Stimulated activated CD8-positive, alpha-beta memory T cell treated with anti-CD3 and anti-CD28 coated beads, Interleukin-12 subunit alpha, Interleukin-12 subunit beta, amount 100 ng/mL, for 1 hour (primary cell): ENCODE measurements around the gene MDGA2.

ENCODE experiments used
- DNase-seq: peaks from one replicate; pipeline ENCODE4 v3.0.0-alpha.2; 2020; ENCODE audit warnings: low read depth

Gene MDGA2

GRCh38 chr14:47485421-47485820 lies 190.0 kb downstream of the MDGA2 start:
- no peak for DNase-seq

- no peak for DNase-seq
Observed at GRCh38 chr14:47483449-47483848, 192.0 kb downstream of the MDGA2 start.

- no peak for DNase-seq
Observed at GRCh38 chr14:47471075-47471474, 204.3 kb downstream of the MDGA2 start.

GRCh38 chr14:47466916-47467315 lies 208.5 kb downstream of the MDGA2 start:
- no peak for DNase-seq

GRCh38 chr14:47454025-47454424 lies 221.4 kb downstream of the MDGA2 start:
- DNase-seq, result no peak

- DNase-seq, result no peak
Observed at GRCh38 chr14:47447076-47447475, 228.3 kb downstream of the MDGA2 start.

DNA sequence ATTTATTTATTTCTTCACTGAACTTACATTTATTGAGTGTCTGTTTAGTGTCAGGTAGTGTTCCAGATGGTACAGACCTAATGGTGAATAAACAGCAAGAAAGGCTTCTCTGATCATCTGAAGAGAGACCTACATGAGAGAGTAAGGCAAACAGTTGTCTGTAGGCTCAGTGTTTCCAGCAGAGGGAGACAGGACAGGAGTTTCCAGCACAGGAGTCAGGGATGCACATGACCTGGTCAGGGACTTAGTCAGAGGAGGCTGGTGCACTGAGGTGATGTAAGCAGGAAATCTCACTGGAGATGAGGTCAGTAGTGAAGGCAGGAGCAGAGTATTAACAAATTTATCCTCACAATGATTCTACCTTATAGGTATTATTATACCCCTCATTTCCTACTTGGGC lies 233.2 kb downstream of the MDGA2 start:
- no peak for DNase-seq

DNA sequence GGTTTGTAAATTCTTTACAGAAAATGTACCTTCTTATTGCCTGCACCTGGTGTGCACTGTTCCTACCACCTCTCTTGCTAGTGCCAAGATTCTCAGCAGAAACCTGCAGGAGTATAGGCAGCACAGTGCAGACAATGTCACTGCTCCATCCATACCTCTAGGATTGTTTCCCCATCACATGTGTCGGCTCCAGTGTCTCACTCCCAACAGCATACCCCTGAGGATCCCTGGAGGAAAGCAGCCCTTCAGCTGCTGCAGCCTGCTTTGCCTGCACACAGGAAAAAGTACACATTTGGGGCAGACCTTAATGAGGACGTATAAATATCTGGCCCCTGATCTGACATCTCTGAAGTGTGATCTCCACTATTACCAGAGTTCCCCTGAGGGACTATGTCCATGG lies 235.5 kb downstream of the MDGA2 start:
- no peak for DNase-seq

- no peak for DNase-seq
Observed at GRCh38 chr14:47438650-47439140, 236.7 kb downstream of the MDGA2 start.

DNA sequence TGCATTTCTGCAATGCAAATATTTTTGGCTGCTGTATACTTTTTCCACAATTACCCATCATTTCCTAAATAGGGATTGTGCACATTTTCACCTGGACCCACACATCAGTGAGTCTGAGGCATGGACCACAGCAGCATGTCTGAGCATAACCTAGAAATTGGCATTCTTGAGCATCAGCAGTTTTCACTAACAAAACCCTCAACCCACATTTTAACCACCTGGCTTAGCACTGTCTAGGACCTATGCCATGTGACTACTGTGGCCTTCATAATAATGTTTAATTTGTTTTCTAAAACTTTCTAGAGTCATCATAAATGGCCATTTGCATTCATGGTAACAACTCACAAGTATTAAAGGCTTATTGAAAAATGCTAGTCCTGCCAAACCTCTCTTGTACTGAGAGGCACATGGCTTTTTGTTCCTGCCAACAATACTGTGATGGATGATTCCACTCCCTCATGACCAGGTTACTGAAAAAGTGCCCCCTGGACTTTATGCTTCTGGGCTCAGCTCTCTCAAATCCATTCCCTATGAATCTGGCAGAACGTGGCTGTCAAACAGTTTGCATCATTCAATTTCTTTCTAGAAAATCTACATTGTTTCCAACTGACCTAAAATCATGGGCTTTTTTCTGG lies 240.0 kb downstream of the MDGA2 start:
- DNase-seq, result no peak

DNA sequence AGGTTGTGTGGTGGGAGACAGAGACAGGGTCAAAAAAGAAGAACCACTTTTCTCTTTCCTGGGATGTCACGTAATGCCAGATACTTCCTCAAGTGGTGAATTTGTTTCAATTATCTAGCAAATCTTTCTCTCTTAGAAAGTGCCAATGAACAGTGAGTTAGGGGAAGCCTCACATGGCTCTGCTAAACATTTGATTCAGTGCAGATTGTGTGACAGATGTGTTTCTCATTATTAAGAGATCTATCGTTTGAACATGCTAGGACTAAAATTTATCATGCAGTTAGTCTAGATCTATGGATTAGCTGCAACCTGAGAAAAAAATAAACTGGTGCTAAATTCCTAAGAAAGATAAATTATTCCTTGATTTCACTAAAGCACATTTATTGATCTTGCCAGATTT lies 247.8 kb downstream of the MDGA2 start:
- no peak for DNase-seq

- DNase-seq, result no peak
Observed at GRCh38 chr14:47425302-47425701, 250.1 kb downstream of the MDGA2 start.

DNA sequence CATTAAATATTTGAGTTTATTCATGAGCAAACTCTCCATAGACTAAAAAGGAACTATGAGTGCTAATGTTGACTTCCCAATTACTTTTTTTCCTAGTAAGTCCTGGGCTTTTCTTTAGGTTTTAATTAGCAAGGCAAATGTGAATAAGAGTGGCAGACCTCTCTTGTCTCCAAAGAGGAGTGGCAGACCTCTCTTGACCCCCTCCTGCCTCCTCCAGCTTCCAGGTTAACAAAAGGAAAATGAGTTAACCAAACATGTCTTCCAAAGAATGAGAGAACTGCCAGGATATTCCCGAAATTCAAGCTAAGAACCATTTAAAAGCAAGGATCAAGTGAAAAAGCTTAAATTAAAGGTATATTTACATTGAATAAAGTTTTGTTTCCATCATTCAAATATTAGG lies 253.2 kb downstream of the MDGA2 start:
- no peak for DNase-seq

- DNase-seq, result no peak
Observed at GRCh38 chr14:47411523-47411922, 263.9 kb downstream of the MDGA2 start.

DNA sequence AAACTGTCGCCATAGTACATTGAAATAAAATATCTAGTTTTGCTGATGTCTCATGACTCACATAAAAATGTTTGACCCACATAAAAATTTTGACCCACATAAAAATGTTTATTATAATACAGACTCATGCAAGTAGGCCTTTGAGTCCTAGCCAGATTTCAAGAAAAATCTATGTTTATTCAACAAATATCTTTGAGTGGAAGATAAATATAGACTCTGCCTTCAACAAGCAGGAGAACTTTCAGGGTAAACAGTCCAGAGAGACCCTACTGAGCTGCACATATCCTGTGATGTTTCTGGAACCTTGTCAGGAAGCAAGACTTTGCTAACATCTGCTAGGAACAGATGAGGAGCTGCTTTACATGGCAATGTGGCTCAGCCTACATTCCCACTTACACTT lies 283.1 kb downstream of the MDGA2 start:
- no peak for DNase-seq

DNA sequence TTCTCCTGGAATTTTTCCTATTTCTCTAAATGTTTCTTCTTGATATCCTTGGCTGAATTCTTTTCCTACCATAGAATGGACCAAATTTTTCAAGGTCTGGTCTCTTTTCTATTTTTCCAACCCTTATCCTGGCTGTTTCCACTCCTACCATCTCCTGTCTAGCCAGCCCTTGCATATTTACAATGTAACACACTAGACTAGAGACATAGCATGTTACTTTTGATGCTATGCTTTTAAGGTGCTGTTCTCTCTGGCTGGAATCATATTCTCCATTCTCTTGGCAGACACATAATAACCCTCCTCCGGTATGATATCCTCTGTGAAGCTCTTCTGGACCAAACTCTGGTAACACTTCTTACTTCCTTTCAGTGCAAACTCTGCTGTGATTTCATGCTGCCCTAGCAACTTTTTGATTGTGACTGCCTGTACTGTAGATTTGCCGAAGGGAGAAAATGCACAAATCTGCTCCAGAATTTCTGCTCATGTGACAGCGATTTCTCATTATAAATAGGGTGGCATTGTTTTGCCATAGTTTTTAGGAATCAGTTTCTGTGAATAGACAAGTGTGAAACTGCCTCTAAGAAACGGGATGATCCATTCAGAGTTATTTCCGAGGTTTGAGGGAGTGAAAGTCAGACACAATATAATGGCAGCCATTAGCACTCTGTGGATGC lies 284.4 kb downstream of the MDGA2 start:
- no peak for DNase-seq

DNA sequence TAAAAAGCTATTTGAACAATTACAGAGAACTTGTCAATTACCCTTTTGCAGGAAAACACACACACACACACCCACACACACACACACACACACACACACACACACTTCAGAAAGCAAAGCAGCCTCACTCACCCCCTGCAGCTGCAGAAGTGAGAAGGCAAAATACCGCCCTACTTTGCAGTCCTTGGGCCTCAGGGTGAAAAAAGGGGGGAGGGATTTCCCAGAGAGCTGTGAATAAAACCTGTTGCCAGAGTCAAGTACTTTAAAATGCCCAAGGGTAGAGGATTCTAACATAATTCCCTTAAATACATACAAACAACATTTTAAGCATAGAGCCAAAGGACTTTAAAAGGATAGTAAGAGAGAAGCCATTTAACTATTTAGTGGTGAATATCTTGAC lies 285.9 kb downstream of the MDGA2 start:
- DNase-seq, result no peak

DNA sequence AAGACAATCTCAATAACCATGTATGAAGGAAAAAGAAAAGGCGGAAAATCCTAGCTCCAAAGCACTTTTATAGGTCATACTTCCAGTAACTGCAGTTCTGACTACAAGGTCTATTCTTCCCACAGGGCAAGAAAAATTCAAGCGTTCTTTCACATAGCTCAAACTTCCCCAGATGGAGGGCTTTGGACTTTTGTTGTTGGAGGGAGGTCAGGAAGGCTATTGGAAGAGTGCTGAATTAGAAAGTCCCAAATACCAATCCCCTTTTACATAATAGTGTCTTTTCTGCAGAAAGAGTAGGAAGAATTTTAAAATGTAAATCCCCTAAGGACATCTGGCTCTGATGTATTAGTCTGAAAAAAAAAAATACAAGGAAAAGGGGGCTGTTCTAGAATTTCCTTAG lies 309.4 kb downstream of the MDGA2 start:
- DNase-seq, result no peak

GRCh38 chr14:47365233-47365632 lies 310.2 kb downstream of the MDGA2 start:
- no peak for DNase-seq

GRCh38 chr14:47353186-47353585 lies 322.2 kb downstream of the MDGA2 start:
- no peak for DNase-seq

GRCh38 chr14:47346849-47347248 lies 328.6 kb downstream of the MDGA2 start:
- DNase-seq, result no peak

DNA sequence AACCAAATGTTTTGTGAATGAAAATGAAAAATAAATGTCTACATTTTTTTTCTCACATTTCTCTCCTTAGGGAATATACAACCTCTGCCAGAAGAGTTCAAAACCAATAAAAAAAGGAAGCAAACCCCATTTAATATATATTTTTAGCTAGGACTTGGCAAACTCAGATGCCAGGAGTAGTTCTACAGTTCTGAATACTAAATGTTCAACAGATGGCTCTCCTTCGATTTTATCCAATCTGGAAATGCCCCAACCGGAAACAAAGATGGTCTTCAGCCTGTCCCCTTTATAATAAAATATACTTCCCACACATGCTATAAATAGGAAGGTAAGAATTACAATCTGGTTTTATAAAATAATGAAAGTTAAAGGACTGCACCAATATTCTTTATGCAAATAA lies 330.4 kb downstream of the MDGA2 start:
- DNase-seq, result no peak

DNA sequence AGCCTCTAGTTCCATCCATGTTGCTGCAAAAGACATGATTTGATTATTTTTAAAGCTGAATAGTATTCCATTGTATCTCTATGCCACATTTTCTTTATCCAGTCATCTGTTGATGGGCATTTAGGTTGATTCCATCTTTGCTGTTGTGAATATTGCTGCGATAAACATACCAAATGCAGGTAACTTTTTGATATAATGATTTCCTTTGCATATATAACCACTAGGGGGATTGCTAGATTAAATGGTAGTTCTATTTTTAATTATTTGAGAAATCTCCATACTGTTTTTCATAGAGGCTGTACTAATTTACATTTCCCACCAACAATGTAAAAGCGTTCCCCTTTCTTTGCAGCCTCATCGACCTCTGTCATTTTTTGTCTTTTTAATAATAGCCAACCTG lies 342.5 kb downstream of the MDGA2 start:
- no peak for DNase-seq

DNA sequence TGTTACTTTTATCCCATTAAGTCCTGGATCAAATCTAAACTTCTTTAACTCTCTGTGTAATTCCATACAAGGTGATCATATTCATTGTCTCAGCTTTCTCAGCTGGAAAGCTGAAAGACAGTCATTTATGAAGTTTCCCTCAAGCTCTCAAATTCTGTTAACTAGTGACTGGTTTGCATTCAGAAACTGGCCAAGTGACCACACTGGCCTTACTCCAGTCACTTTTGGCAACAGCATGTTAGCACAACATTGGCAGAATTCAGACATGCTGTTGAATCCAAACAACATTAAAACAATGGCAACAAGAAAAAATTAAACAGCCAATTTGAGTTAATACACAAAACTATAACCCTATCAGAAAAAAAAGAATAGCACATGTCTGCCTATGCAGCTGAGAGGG lies 343.3 kb downstream of the MDGA2 start:
- no peak for DNase-seq
